HL-60/S4 treated with phorbol 12-myristate 13-acetate at 8.2 ng/mL for 4 days and 3 days (cell line): Measurements from ENCODE around the gene MRPL22.
"Not testable (repeated sequence)": the region's sequence is repeated elsewhere in the genome, so short reads cannot be mapped to it uniquely, and the experiment has no call there.

ENCODE experiments used
- in situ Hi-C: fragments of 300-500 bp; cut with MboI; formaldehyde crosslinking; loops from 2 replicates; pipeline ENCODE4 v1.15.0; 2022; ENCODE audit warnings: low sequenced_read_pairs

MRPL22 gene

DNA sequence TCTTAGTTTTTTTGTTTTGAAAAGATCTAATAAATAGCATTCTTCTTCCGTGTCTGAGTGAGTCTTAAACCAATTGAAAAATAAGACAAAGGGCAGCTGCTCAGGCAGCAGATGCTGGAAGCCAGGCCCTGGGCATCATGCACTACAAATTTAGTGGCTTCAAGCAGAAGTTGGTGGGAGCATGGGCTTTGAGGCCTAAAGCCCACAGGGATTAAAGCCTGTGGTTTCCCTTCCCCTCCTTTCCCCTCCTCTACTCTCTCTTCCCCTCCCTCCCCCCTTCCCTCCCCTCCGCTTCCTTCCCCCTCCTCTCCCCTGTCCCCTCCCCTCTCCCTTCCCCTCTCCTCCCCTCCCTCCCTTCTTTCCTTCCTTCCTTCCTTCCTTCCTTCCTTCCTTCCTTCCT, 52.6 kb downstream of the MRPL22 start:
- in situ Hi-C loops = no loop called here

DNA sequence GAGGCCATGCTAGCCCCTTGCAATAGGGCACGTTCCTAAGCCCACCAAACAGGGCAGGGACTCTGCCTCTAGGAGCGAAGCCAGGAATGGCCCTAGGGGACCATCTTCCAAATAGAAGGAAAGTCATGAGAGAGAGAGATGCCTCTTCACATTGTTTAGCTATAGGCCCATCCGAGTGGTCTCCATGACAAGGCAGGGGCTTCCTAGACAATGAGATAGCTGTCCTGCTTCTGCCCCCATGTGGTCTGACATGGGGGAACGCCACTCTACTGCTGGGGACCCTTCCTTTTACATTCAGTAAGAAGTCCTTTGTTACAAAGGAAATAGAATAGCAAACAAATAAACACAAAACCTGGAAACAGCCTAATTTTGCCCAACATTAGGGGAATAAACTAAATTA, 54.8 kb downstream of the MRPL22 start:
- in situ Hi-C loops = no loop called here

DNA sequence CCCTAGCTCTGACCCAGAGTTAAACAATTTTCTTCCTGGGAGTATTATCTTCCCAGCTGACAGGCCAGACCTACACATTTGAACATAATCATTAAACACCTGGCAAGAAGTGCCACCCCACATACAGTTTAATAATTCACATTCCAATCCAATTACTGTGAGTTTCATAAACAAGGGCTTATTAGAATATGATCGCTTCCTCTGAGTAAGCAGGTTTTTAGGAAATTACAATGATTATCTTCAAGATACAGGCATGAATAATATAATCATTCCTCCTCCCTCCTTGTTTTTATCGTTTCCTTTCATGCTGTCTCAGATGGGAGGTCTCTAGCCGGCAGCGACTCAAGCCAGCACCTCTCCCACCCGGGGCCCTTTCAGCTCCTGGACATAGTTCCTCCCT, 56.9 kb downstream of the MRPL22 start:
- in situ Hi-C loops = no loop called here

DNA sequence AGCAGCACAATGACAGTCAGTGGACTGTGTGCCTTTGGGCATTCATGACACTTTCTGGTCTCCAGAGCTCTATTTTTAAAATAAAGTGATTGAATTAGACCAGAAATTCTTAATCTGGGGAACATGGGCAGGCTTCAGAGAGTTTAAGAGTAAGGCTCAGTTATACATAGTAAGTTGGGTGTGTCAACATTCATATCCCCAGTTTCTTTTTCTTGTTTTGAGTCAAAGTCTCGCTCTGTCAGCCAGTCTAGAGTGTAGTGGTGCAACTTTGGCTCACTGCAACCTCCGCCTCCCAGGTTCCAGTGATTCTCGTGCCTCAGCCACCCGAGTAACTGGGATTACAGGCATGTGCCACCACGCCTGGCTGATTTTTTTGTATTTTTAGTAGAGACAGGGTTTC, 59.0 kb downstream of the MRPL22 start:
- in situ Hi-C loops = no loop called here

DNA sequence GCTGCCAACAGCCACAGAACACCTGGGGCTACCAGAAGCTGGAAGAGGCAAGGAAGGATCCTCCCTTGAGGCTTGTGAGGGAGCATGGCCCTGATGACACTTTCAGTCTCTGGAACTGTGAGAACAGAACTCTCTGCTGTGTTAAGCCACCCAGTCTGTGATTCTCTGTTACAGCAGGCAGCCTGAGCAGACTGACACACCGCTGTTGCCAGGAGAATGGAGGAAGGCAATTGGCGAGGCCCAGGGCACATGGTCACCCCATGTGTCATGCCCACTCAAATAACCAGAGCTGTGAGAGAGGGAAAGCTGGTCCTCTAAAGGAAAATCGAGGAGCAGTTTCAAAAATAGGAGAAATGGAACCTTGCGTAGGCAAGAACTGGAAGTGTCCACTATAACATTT, 60.6 kb downstream of the MRPL22 start:
- in situ Hi-C loops = no loop called here

DNA sequence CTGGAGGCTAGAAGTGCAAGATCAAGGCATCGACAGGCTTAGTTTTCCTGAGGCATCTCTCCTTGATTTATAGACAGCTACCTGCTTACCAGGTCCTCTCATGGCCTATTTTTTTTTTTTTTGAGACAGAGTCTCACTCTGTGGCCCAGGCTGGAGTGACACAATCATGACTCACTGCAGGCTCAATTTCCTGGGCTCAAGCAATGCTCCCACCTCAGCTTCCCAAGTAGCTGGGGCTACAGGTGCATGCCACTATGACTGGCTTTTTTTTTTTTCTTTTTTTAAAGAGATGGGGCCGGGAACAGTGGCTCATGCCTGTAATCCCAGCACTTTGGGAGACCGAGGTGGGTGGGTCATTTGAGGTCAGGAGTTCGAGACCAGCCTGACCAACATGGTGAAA, 61.8 kb downstream of the MRPL22 start:
- in situ Hi-C loops = not testable (repeated sequence)

DNA sequence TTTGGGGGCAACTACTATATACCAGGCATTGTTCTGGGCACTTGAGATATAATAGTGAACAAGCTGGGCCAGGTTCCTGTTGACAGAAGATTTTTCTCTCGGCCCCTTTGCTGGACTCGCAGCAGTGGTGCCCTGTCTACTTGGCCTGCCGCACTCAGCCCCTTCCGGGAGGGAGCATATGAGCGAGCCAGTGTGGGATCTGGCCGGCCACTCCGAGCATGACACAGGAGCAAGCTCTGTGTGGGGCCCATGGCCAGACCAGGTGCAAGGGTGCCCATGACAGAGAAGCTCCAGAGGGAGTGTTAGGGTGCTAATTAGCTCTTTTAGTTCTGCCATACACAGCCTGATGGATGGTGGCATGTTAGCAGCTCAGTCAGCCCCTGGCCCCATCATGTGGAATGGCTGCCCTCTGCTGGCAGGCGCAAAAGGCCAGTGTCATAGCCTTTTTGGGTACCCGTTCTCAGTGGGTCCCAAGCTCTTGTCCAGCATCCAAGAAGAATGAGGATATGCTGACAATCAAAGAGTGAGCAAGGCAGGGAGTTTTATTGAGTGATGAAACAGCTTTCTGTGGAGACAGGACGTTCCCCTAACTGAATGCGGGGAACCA, 63.4 kb downstream of the MRPL22 start:
- in situ Hi-C loops = no loop called here

DNA sequence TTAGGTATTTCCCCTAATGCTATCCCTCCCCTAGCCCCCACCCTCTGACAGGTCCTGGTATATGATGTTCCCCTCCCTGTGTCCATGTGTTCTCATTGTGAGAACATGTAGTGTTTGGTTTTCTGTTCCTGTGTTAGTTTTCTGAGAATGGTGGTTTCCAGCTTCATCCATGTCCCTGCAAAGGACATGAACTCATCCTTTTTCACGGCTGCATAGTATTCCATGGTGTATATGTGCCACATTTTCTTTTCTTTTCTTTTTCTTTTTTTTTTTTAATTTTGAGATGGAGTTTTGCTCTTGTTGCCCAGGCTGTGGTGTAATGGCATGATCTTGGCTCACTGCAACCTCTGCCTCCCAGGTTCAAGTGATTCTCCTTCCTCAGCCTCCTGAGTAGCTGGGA, 65.4 kb downstream of the MRPL22 start:
- in situ Hi-C loops = not testable (repeated sequence)

DNA sequence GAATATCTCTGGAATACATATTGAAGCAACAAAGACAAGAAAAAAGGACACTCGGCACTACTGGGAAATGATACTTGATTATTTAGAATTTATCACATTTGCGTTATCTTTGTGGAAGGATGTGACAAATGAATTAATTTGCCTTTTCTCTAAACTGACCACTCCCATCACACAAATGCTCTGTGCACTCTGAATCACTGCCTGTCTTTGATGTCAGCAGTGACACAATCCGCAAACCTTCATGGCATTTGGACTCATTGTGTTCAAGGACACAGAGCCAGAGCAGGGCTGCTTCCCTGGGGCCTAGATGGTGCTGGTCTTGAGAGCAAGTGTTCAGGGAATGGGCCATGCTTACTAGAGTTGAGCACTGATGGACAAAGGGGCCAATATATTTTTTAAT, 67.8 kb downstream of the MRPL22 start:
- in situ Hi-C loops = no loop called here

DNA sequence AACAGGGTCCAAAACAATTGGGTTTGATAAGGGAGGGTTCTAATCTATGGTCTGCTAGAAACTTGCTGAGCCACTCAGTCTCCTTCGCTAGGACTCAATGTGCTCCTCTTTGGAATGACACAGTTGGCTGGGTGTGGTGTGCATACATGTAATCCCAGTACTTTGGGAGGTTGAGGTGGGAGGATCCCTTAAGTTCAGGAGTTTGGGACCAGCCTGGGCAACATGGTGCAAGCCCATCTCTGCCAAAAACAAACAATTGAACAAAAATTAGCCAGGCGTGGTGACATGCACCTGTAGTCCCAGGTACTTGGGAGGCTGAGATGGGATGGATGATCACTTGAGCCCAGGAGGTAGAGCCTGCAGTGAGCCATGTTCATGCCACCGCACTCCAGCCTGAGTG, 70.0 kb downstream of the MRPL22 start:
- in situ Hi-C loops = no loop called here

DNA sequence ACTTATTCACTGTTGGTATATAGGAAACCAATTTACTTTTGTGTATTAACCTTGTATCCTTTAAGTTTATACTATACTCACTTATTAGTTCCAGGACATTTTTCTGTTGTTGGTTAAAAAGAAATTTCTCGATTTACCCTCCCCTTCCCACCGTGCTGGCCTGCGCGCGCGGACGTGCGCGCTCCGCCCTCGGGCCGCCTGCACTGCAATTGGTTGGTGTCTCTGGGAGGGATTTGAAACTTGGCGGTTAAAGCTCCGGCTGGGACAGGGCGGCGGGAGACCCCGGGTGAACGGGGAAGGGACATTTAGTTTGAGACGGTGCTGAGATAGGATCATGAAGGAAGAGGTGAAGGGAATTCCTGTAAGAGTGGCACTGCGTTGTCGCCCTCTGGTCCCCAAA, 72.7 kb downstream of the MRPL22 start, which contains the start of gene KIF4B:
KIF4B (plus strand) TSS at position 230 of the 400 bp plus-strand sequence; CDS start at position 335, 105 bp downstream.
- in situ Hi-C loops = no loop called here

DNA sequence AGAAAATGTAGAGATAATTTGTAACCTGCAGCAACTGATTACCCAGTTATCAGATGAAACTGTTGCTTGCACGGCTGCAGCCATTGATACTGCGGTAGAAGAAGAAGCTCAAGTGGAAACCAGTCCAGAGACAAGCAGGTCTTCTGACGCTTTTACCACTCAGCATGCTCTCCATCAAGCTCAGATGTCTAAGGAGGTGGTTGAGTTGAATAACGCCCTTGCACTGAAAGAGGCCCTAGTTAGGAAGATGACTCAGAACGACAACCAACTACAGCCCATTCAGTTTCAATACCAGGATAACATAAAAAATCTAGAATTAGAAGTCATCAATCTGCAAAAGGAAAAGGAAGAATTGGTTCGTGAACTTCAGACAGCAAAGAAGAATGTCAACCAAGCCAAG, 74.4 kb downstream of the MRPL22 start:
- in situ Hi-C loops = no loop called here

DNA sequence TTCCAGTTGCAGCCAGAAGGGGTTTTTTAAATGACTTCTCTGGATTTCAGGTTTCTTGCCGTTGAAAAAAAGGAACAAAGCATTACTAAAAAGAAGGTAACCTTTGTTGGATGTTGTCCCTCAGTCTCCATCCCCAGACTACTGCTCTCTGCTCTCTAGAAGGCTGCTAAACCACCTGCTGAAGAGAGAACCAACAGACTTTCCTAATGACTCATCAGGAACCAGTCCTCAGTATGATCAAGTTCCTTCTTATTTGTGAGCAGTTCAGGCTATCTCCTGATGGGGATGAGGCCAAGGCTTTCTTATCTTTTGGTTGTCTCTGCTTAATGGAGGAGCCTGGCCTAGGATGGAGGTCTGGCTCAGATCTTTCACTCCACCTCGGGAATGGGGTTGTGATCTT, 76.7 kb downstream of the MRPL22 start:
- in situ Hi-C loops = no loop called here
